B cell (primary cell): ENCODE measurements around the gene MVB12B. TPM values are rescaled to one million over a fixed set of nuclear protein-coding genes. Genes with fewer than 3 reads are reported as not detected.

Experiments
- ATAC-seq: fragments of 200-7000 bp; cut with Tn5 transposase; one replicate; pipeline ENCODE4 v1.10.0; 2021; ENCODE audit warnings: low read depth, mild to moderate bottlenecking, moderate number of reproducible peaks, moderate library complexity
- CTCF ChIA-PET: fragments of 350-600 bp; sonication (Branson Sonifier 250); formaldehyde crosslinking; loops from one replicate; lab custom pipeline; 2021; ENCODE audit warnings: antibody characterized with exemption, inconsistent platforms; lab: Charles Lee
- POLR2A ChIA-PET: fragments of 350-600 bp; sonication (Branson Sonifier 250); formaldehyde crosslinking; loops from one replicate; lab custom pipeline; 2021; ENCODE audit warnings: antibody characterized with exemption; lab: Charles Lee
- DNase-seq: peaks from one replicate; pipeline ENCODE4 v3.0.0; 2013
- H2AFZ ChIP-seq: 2 replicates; pipeline ENCODE4 v1.6.1; 2012; ENCODE audit warnings: mild to moderate bottlenecking, low read depth, low read length; ENCODE audit not compliant: insufficient read depth, poor library complexity, severe bottlenecking
- H3K27ac ChIP-seq, 2 donors: 1 replicate in 1 of 2; 2 replicates in 1 of 2; pipeline ENCODE4 v1.5.1; 2012 to 2013; ENCODE audit warnings: low read length in 2 of 2, mild to moderate bottlenecking in 2 of 2, moderate library complexity in 1 of 2
- H3K27me3 ChIP-seq, 4 experiments: fragments of 200-600 bp in 1 of 4; sonication (generic) in 1 of 4; replicated peaks in 1 of 4; 1 replicate in 2 of 4; 2 replicates in 2 of 4; pipeline versions ENCODE4 v1.6.1 to v1.7.0; 2013 to 2016; ENCODE audit warnings: low read length in 3 of 4, mild to moderate bottlenecking in 2 of 4, mixed read lengths in 1 of 4, moderate library complexity in 1 of 4; ENCODE audit not compliant: insufficient read depth in 4 of 4, control insufficient read depth in 3 of 4; ENCODE audit errors: control extremely low read depth in 1 of 4
- H3K36me3 ChIP-seq, 2 experiments: replicated peaks in 1 of 2; 1 replicate in 1 of 2; 2 replicates in 1 of 2; pipeline versions ENCODE4 v1.6.1 to v1.7.1; 2013; ENCODE audit warnings: low read length in 1 of 2; ENCODE audit not compliant: insufficient read depth in 2 of 2, control insufficient read depth in 1 of 2; ENCODE audit errors: control extremely low read depth in 1 of 2, extremely low read depth in 1 of 2
- H3K4me1 ChIP-seq, 2 donors: fragments of 200-600 bp in 1 of 2; sonication (generic) in 1 of 2; 1 replicate in 1 of 2; 2 replicates in 1 of 2; pipeline versions ENCODE4 v1.5.1 to v1.6.1; 2013 to 2017; ENCODE audit warnings: low read length in 2 of 2; ENCODE audit not compliant: control insufficient read depth in 2 of 2, insufficient read depth in 2 of 2
- H3K4me2 ChIP-seq: replicated peaks from 2 replicates; pipeline ENCODE3; 2012; ENCODE audit warnings: mild to moderate bottlenecking, low read depth, low read length; ENCODE audit not compliant: poor library complexity, severe bottlenecking
- H3K4me3 ChIP-seq, 5 experiments: fragments of 200-600 bp in 1 of 5; sonication (generic) in 1 of 5; 1 replicate in 3 of 5; 2 replicates in 2 of 5; pipeline versions ENCODE4 v1.5.1 to v1.7.0; 2011 to 2016; ENCODE audit warnings: low read length in 4 of 5, mild to moderate bottlenecking in 4 of 5, low read depth in 2 of 5, control low read depth in 1 of 5, moderate library complexity in 1 of 5; ENCODE audit not compliant: insufficient read depth in 1 of 5; ENCODE audit errors: control extremely low read depth in 1 of 5, extremely low read depth in 1 of 5
- H3K79me2 ChIP-seq: fragments of 200-600 bp; sonication (generic); one replicate; pipeline ENCODE4 v1.6.0; 2016; ENCODE audit warnings: low read length; ENCODE audit not compliant: control insufficient read depth, insufficient read depth
- H3K9ac ChIP-seq: fragments of 200-600 bp; sonication (generic); 2 replicates; pipeline ENCODE4 v1.6.1; 2017; ENCODE audit warnings: mild to moderate bottlenecking, low read length, moderate library complexity
- H3K9me3 ChIP-seq, 3 donors: one replicate each; pipeline versions ENCODE4 v1.6.1 to v1.7.1; 2013; ENCODE audit warnings: low read length in 2 of 3; ENCODE audit not compliant: control insufficient read depth in 2 of 3, insufficient read depth in 1 of 3; ENCODE audit errors: control extremely low read depth in 1 of 3
- H4K20me1 ChIP-seq: 2 replicates; pipeline ENCODE4 v1.6.0; 2012; ENCODE audit warnings: mild to moderate bottlenecking, low read length; ENCODE audit not compliant: insufficient read depth, control insufficient read depth, poor library complexity, severe bottlenecking
- H3K27ac Mint-ChIP-seq: one replicate; pipeline ENCODE4 v1.8.0; 2021; ENCODE audit warnings: mixed read lengths
- H3K27me3 Mint-ChIP-seq: one replicate; pipeline ENCODE4 v1.8.0; 2021; ENCODE audit warnings: mixed read lengths
- H3K4me1 Mint-ChIP-seq: one replicate; pipeline ENCODE4 v1.8.0; 2021; ENCODE audit warnings: mixed read lengths
- H3K4me3 Mint-ChIP-seq: one replicate; pipeline ENCODE4 v1.8.0; 2021; ENCODE audit warnings: mixed read lengths
- H3K9me3 Mint-ChIP-seq: one replicate; pipeline ENCODE4 v1.8.0; 2022; ENCODE audit warnings: mixed read lengths; ENCODE audit not compliant: insufficient read depth
- EZH2 ChIP-seq: IDR thresholded peaks from 2 replicates; pipeline ENCODE4 v1.6.1; 2012; ENCODE audit warnings: borderline replicate concordance, low read depth, mild to moderate bottlenecking, moderate library complexity, low read length; ENCODE audit not compliant: insufficient read depth, poor library complexity, severe bottlenecking
- WGBS: methylation state at CpG from one replicate; pipeline ENCODE4 v1.1.5; 2013; ENCODE audit warnings: missing lambda C conversion rate; ENCODE audit not compliant: insufficient coverage; 5-methylcytosine and 5-hydroxymethylcytosine counted together
- intact Hi-C: fragments of 100-400 bp; cut with micrococcal nuclease; formaldehyde crosslinking; loops from one replicate; pipeline ENCODE4 v1.10.0; 2022
- polyA plus RNA-seq: library from polyadenylated mRNA; depleted of rRNA; stranded (reverse); fragments of >200 nt; gene quantifications from 2 replicates; pipeline ENCODE4 v1.2.3, GENCODE V29; 2012
- total RNA-seq, 2 donors: library from RNA; stranded (reverse); fragments of 120-200 nt in 1 of 2; gene quantifications; 1 replicate in 1 of 2; 2 replicates in 1 of 2; pipeline versions ENCODE4 v1.2.3 to v1.2.4, GENCODE V29; 2013 to 2022
- TF ChIP-seq, protein P1 (sequence below): fragments of 200-600 bp; IDR thresholded peaks from one replicate; pipeline ENCODE4 v1.8.0; 2022; ENCODE audit warnings: antibody characterized with exemption, mild to moderate bottlenecking

Gene MVB12B
- total and polyA plus RNA-seq, 2 donors (not counting 1 experiment from before 2014, with no cell fraction given) = 1.2 to 9.8 TPM

GRCh38 chr9:126295936-126296600, 30.6 kb upstream of the MVB12B start:
- Histone ChIP-seq H3K36me3 (no peaks in the 10 kb centered on the region), H3K4me3 (no peak overlapping the region), H2AFZ (no peak overlapping the region), H3K4me2 (no peak overlapping the region), H3K4me1 (no peaks in the 10 kb centered on the region), H4K20me1 (no peaks in the 10 kb centered on the region), H3K9me3 (no peaks in the 10 kb centered on the region), H3K9ac (no peak overlapping the region), H3K27ac (no peak overlapping the region), H3K79me2 (no peaks in the 10 kb centered on the region), H3K27me3 (peaks cover 0 to 4% (median 2%) of the 10 kb centered on the region in 4 experiments)
- POLR2A ChIA-PET = no interaction called here
- Mint-ChIP-seq H3K4me3 (no peak overlapping the region), H3K27me3 (peaks cover 34% of the 10 kb centered on the region), H3K4me1 (no peaks in the 10 kb centered on the region), H3K27ac (no peak overlapping the region), H3K9me3 (no peaks in the 10 kb centered on the region)
- TF ChIP-seq, protein P1, sequence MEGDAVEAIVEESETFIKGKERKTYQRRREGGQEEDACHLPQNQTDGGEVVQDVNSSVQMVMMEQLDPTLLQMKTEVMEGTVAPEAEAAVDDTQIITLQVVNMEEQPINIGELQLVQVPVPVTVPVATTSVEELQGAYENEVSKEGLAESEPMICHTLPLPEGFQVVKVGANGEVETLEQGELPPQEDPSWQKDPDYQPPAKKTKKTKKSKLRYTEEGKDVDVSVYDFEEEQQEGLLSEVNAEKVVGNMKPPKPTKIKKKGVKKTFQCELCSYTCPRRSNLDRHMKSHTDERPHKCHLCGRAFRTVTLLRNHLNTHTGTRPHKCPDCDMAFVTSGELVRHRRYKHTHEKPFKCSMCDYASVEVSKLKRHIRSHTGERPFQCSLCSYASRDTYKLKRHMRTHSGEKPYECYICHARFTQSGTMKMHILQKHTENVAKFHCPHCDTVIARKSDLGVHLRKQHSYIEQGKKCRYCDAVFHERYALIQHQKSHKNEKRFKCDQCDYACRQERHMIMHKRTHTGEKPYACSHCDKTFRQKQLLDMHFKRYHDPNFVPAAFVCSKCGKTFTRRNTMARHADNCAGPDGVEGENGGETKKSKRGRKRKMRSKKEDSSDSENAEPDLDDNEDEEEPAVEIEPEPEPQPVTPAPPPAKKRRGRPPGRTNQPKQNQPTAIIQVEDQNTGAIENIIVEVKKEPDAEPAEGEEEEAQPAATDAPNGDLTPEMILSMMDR = no peak
- no peak for TF ChIP-seq EZH2
- 84% methylated on average over 15 of the region's 17 CpGs for WGBS
- CTCF ChIA-PET = interaction anchor here (1.7 to 2.8 kb wide), 2 partner anchors 103 to 196 kb away, joined by 7 read pairs; no protein-coding TSS in a partner anchor
- intact Hi-C loops = no loop called here
- no peak for DNase-seq
- ATAC-seq = no peak

GRCh38 chr9:126296687-126297086, 29.9 kb upstream of the MVB12B start:
- ChIA-PET POLR2A (no interaction called here), CTCF (interaction anchor here (1.0 to 2.8 kb wide), 3 partner anchors 56 to 195 kb away, joined by 3 to 7 read pairs (median 7); no protein-coding TSS in a partner anchor)
- H3K27ac ChIP-seq = no peak overlapping the region
- H2AFZ ChIP-seq = no peak overlapping the region
- H3K9ac ChIP-seq = no peak overlapping the region
- no peak for TF ChIP-seq EZH2
- TF ChIP-seq, protein P1 = no peak
- H3K4me2 ChIP-seq = no peak overlapping the region
- no peaks in the 10 kb centered on the region for H3K9me3 ChIP-seq
- no peaks in the 10 kb centered on the region for H3K9me3 Mint-ChIP-seq
- H3K79me2 ChIP-seq = no peaks in the 10 kb centered on the region
- H3K4me3 ChIP-seq = no peak overlapping the region
- no peaks in the 10 kb centered on the region for H3K4me1 Mint-ChIP-seq
- intact Hi-C loops = no loop called here
- ATAC-seq (no peak), DNase-seq (no peak)
- H3K27ac Mint-ChIP-seq = no peak overlapping the region
- no CpG with 5 or more reads among the region's 6 CpGs for WGBS
- H4K20me1 ChIP-seq = no peaks in the 10 kb centered on the region
- H3K36me3 ChIP-seq = no peaks in the 10 kb centered on the region
- H3K27me3 Mint-ChIP-seq = peaks cover 31% of the 10 kb centered on the region
- H3K4me1 ChIP-seq = no peaks in the 10 kb centered on the region
- H3K27me3 ChIP-seq = peaks cover 0 to 5% (median 2%) of the 10 kb centered on the region in 4 experiments
- H3K4me3 Mint-ChIP-seq = no peak overlapping the region
